IMR-90 (cell line): Measurements from ENCODE around the gene KRT3. TPM values are rescaled to one million over a fixed set of nuclear protein-coding genes. Genes with fewer than 3 reads are reported as not detected.

Source experiments
- ATAC-seq: fragments of 200-7000 bp; cut with Tn5 transposase; 2 replicates; pipeline ENCODE4 v1.9.1; 2020; ENCODE audit warnings: low read depth, mild to moderate bottlenecking, moderate library complexity
- BruUV-seq: library from RNA; stranded (reverse); fragments of 400-500 nt; replicated peaks from 2 replicates; lab custom pipeline; 2021; lab: Mats Ljungman, UMichigan
- CTCF ChIA-PET: fragments of 300-600 bp; formaldehyde crosslinking; extraction: SDS; loops from one replicate; lab custom pipeline; 2021; ENCODE audit warnings: antibody characterized with exemption; lab: Yijun Ruan, JAX
- POLR2A ChIA-PET: fragments of 300-600 bp; sonication (Branson Sonifier 250); formaldehyde crosslinking; loops from one replicate; lab custom pipeline; 2022; ENCODE audit warnings: antibody characterized with exemption; ENCODE audit not compliant: unreplicated experiment; lab: Charles Lee
- DNase-seq: peaks from one replicate; pipeline ENCODE4 v3.0.0; 2013
- H2AFZ ChIP-seq: replicated peaks from 2 replicates; pipeline ENCODE3; 2013; ENCODE audit warnings: low read length, mild to moderate bottlenecking; ENCODE audit not compliant: poor library complexity
- H2AK5ac ChIP-seq: 2 replicates; pipeline ENCODE4 v1.6.1; 2013; ENCODE audit warnings: low read depth, low read length, inconsistent platforms
- H2AK9ac ChIP-seq: replicated peaks from 2 replicates; pipeline ENCODE3; 2013; ENCODE audit warnings: mild to moderate bottlenecking, low read depth, low read length, moderate library complexity; ENCODE audit not compliant: poor library complexity
- H2BK120ac ChIP-seq: 2 replicates; pipeline ENCODE4 v1.6.1; 2013; ENCODE audit warnings: low read depth, low read length, inconsistent platforms
- H2BK15ac ChIP-seq: 3 replicates; pipeline ENCODE4 v1.6.1; 2013; ENCODE audit warnings: low read depth, low read length, inconsistent platforms
- H2BK20ac ChIP-seq: 2 replicates; pipeline ENCODE4 v1.6.1; 2013; ENCODE audit warnings: low read depth, mild to moderate bottlenecking, inconsistent platforms, low read length, moderate library complexity
- H2BK5ac ChIP-seq: 2 replicates; pipeline ENCODE4 v1.6.1; 2013; ENCODE audit warnings: mild to moderate bottlenecking, low read depth, low read length, inconsistent platforms; ENCODE audit not compliant: poor library complexity, severe bottlenecking
- H3K14ac ChIP-seq: replicated peaks from 2 replicates; pipeline ENCODE4 v1.6.1; 2013; ENCODE audit warnings: low read depth, low read length, inconsistent platforms
- H3K18ac ChIP-seq: 2 replicates; pipeline ENCODE4 v1.6.1; 2013; ENCODE audit warnings: low read depth, low read length, control low read depth
- H3K23ac ChIP-seq: 2 replicates; pipeline ENCODE4 v1.6.1; 2013; ENCODE audit warnings: low read depth, low read length, inconsistent platforms
- H3K27ac ChIP-seq: 2 replicates; pipeline ENCODE4 v1.5.1; 2013; ENCODE audit warnings: mild to moderate bottlenecking, control low read depth, low read length; ENCODE audit not compliant: insufficient read depth
- H3K27me3 ChIP-seq: 2 replicates; pipeline ENCODE4 v1.6.1; 2013; ENCODE audit warnings: low read length; ENCODE audit not compliant: control insufficient read depth, insufficient read depth
- H3K36me3 ChIP-seq: 2 replicates; pipeline ENCODE4 v1.6.1; 2013; ENCODE audit warnings: low read length, mixed read lengths; ENCODE audit not compliant: control insufficient read depth, insufficient read depth
- H3K4ac ChIP-seq: 2 replicates; pipeline ENCODE4 v1.6.1; 2013; ENCODE audit warnings: low read depth, low read length, inconsistent platforms
- H3K4me1 ChIP-seq: 2 replicates; pipeline ENCODE4 v1.6.1; 2013; ENCODE audit warnings: low read length, mixed read lengths; ENCODE audit not compliant: control insufficient read depth, insufficient read depth
- H3K4me2 ChIP-seq: 2 replicates; pipeline ENCODE4 v1.6.1; 2013; ENCODE audit warnings: low read depth, mild to moderate bottlenecking, control low read depth, low read length, moderate library complexity
- H3K4me3 ChIP-seq: 2 replicates; pipeline ENCODE4 v1.5.1; 2013; ENCODE audit warnings: low read depth, mild to moderate bottlenecking, control low read depth, low read length, moderate library complexity; ENCODE audit not compliant: insufficient read depth
- H3K56ac ChIP-seq: 2 replicates; pipeline ENCODE4 v1.6.1; 2013; ENCODE audit warnings: low read length, inconsistent platforms; ENCODE audit not compliant: insufficient read depth; ENCODE audit errors: extremely low read depth
- H3K79me1 ChIP-seq, 2 experiments: 2 replicates each; pipeline ENCODE4 v1.6.1; 2013; ENCODE audit warnings: low read length in 2 of 2, inconsistent platforms in 1 of 2, low read depth in 1 of 2
- H3K9ac ChIP-seq: 2 replicates; pipeline ENCODE4 v1.6.1; 2013; ENCODE audit warnings: low read depth, low read length, control low read depth
- H3K9me1 ChIP-seq: 2 replicates; pipeline ENCODE4 v1.6.1; 2013; ENCODE audit warnings: low read length, inconsistent platforms; ENCODE audit not compliant: insufficient read depth
- H3K9me3 ChIP-seq: 2 replicates; pipeline ENCODE4 v1.6.1; 2013; ENCODE audit warnings: low read length; ENCODE audit not compliant: control insufficient read depth, insufficient read depth
- H4K20me1 ChIP-seq: 2 replicates; pipeline ENCODE4 v1.6.1; 2013; ENCODE audit warnings: low read length, inconsistent platforms; ENCODE audit not compliant: insufficient read depth
- H4K5ac ChIP-seq: 2 replicates; pipeline ENCODE4 v1.6.1; 2013; ENCODE audit warnings: mild to moderate bottlenecking, low read depth, low read length, control low read depth
- H4K8ac ChIP-seq, 2 experiments: 2 replicates each; pipeline ENCODE4 v1.6.1; 2013; ENCODE audit warnings: low read depth in 2 of 2, low read length in 2 of 2, control low read depth in 1 of 2, inconsistent platforms in 1 of 2
- H4K91ac ChIP-seq: 2 replicates; pipeline ENCODE4 v1.6.1; 2013; ENCODE audit warnings: low read depth, low read length, inconsistent platforms; ENCODE audit not compliant: insufficient read depth
- CEBPB ChIP-seq: IDR thresholded peaks from 2 replicates; pipeline ENCODE4 v1.6.1; 2012; ENCODE audit warnings: low read depth, low read length, improper control_type of control experiment
- RFX5 ChIP-seq: IDR thresholded peaks from 2 replicates; pipeline ENCODE4 v1.8.0; 2012; ENCODE audit warnings: low read depth, mild to moderate bottlenecking, low read length, moderate library complexity
- WGBS, 2 experiments: methylation state at CpG; one replicate each; pipeline versions ENCODE4 v1.1.5 to v1.1.7; 2013; ENCODE audit warnings: missing lambda C conversion rate in 2 of 2; ENCODE audit not compliant: insufficient read length in 1 of 2; ENCODE audit errors: extremely low coverage in 2 of 2; 5-methylcytosine and 5-hydroxymethylcytosine counted together
- dilution Hi-C: fragments of 300-500 bp; cut with HindIII; formaldehyde crosslinking; loops from one replicate; pipeline ENCODE4 v1.14.3; 2018; ENCODE audit warnings: low sequenced_read_pairs; ENCODE audit not compliant: unreplicated experiment
- in situ Hi-C: fragments of 300-500 bp; cut with MboI; formaldehyde crosslinking; loops from 3 replicates; pipeline ENCODE4 v1.14.3; 2019; ENCODE audit warnings: low sequenced_read_pairs, inconsistent platforms, mixed read lengths
- intact Hi-C: fragments of 100-400 bp; cut with micrococcal nuclease; formaldehyde crosslinking; loops from 2 replicates; pipeline ENCODE4 v1.10.0; 2022
- polyA plus RNA-seq, 3 experiments: library from polyadenylated mRNA; depleted of rRNA; stranded (reverse); fragments of >200 nt; gene quantifications; 2 replicates each; pipeline ENCODE4 v1.2.3, GENCODE V29; 2012; ENCODE audit warnings: low replicate concordance in 1 of 3
- total RNA-seq: library from RNA; depleted of rRNA; stranded (reverse); fragments of >200 nt; gene quantifications from 2 replicates; pipeline ENCODE4 v1.2.3, GENCODE V29; 2012
- TF ChIP-seq, protein P1 (sequence below): fragments of 150-350 bp; IDR thresholded peaks from 2 replicates; pipeline ENCODE4 v1.6.1; 2017; ENCODE audit warnings: mild to moderate bottlenecking, antibody characterized with exemption, low read length, low read depth

Gene KRT3
- total and polyA plus RNA-seq, 2 of the 4 experiments (the other 2 are of a cell fraction) = not detected

- in situ Hi-C loops = no loop called here
Measured at GRCh38 chr12:52745554-52745953, 50.4 kb downstream of the KRT3 start.

More at GRCh38 chr12:52745554-52745953, 50.4 kb downstream of the KRT3 start:
- H3K4me2 ChIP-seq = no peak overlapping the region
- no peak overlapping the region for H3K27ac ChIP-seq
- no peak overlapping the region for H2BK5ac ChIP-seq
- H3K9ac ChIP-seq = no peak overlapping the region
- H2BK15ac ChIP-seq = no peak overlapping the region
- H4K5ac ChIP-seq = no peak overlapping the region
- BruUV-seq = no TSS peak
- H3K4ac ChIP-seq = no peak overlapping the region
- H2BK20ac ChIP-seq = no peak overlapping the region
- no peak overlapping the region for H2BK120ac ChIP-seq
- H4K8ac ChIP-seq = no peak overlapping the region
- H4K20me1 ChIP-seq = no peaks in the 10 kb centered on the region
- CTCF ChIA-PET = no interaction called here
- WGBS, 2 experiments = no CpG with 5 or more reads among the region's 5 CpGs
- H2AFZ ChIP-seq = no peak overlapping the region
- no peak overlapping the region for H3K4me3 ChIP-seq
- no peak overlapping the region for H2AK5ac ChIP-seq
- H3K56ac ChIP-seq = no peak overlapping the region
- H3K9me1 ChIP-seq = no peaks in the 10 kb centered on the region
- intact Hi-C loops = no loop called here
- no peak overlapping the region for H4K91ac ChIP-seq
- no peaks in the 10 kb centered on the region for H3K36me3 ChIP-seq
- no peak for ATAC-seq
- dilution Hi-C loops = no loop called here
- no peak for DNase-seq
- H2AK9ac ChIP-seq = no peak overlapping the region
- no peaks in the 10 kb centered on the region for H3K9me3 ChIP-seq
- H3K14ac ChIP-seq = no peak overlapping the region
- TF ChIP-seq RFX5 (no peak), CEBPB (no peak)
- TF ChIP-seq, protein P1, sequence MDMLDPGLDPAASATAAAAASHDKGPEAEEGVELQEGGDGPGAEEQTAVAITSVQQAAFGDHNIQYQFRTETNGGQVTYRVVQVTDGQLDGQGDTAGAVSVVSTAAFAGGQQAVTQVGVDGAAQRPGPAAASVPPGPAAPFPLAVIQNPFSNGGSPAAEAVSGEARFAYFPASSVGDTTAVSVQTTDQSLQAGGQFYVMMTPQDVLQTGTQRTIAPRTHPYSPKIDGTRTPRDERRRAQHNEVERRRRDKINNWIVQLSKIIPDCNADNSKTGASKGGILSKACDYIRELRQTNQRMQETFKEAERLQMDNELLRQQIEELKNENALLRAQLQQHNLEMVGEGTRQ = no peak
- H3K23ac ChIP-seq = no peak overlapping the region
- no peaks in the 10 kb centered on the region for H3K79me1 ChIP-seq
- H3K18ac ChIP-seq = no peak overlapping the region
- POLR2A ChIA-PET = no interaction called here
- H3K27me3 ChIP-seq = no peaks in the 10 kb centered on the region; the same call in 1 of the 2 replicates
- no peaks in the 10 kb centered on the region for H3K4me1 ChIP-seq
